ENCODE results near the gene BUB3.
"Not testable (repeated sequence)": the region's sequence is repeated elsewhere in the genome, so short reads cannot be mapped to it uniquely, and the experiment has no call there.

- not testable (repeated sequence) for TF ChIP-seq EZH2 (IDR thresholded peaks at IDR 0.05); POLR2AphosphoS5 (IDR thresholded peaks at IDR 0.05; ENCODE audit: borderline replicate concordance, low read depth, low read length)
Observed at GRCh38 chr10:123171616-123172015, 17.4 kb downstream of the BUB3 start.
